BLaER1 treated with 17β-estradiol and CSF1 and Interleukin-3, amounts not matched to agents 10 nM and 100 nM (cell line): Measurements from ENCODE around the gene MINK1.

Experiments
- H3K27ac ChIP-seq, 11 experiments: shearing (Covaris generic); formaldehyde crosslinking; 2 replicates each; pipeline ENCODE4 v1.8.1; 2022
- H3K27me3 ChIP-seq, 11 experiments: shearing (Covaris generic); formaldehyde crosslinking; 2 replicates each; pipeline ENCODE4 v1.8.1; 2022
- H3K36me3 ChIP-seq, 11 experiments: shearing (Covaris generic); formaldehyde crosslinking; 2 replicates each; pipeline ENCODE4 v1.8.1; 2022
- H3K4me1 ChIP-seq, 10 experiments: shearing (Covaris generic); formaldehyde crosslinking; 2 replicates each; pipeline ENCODE4 v1.8.1; 2022
- H3K4me2 ChIP-seq, 11 experiments: shearing (Covaris generic); formaldehyde crosslinking; 2 replicates each; pipeline ENCODE4 v1.8.1; 2022
- H3K4me3 ChIP-seq, 10 experiments: shearing (Covaris generic); formaldehyde crosslinking; 2 replicates each; pipeline ENCODE4 v1.8.1; 2022
- H3K9ac ChIP-seq, 11 experiments: shearing (Covaris generic); formaldehyde crosslinking; 2 replicates each; pipeline ENCODE4 v1.8.1; 2022
- H3K9me3 ChIP-seq, 11 experiments: shearing (Covaris generic); formaldehyde crosslinking; replicated peaks in 1 of 11; 2 replicates each; pipeline ENCODE4 v1.8.1; 2022
- H4K20me1 ChIP-seq, 11 experiments: shearing (Covaris generic); formaldehyde crosslinking; 2 replicates each; pipeline ENCODE4 v1.8.1; 2022
- Cebpa-rat ChIP-seq, 11 experiments: shearing (Covaris generic); IDR thresholded peaks; 2 replicates each; pipeline ENCODE4 v1.8.1; 2022

The MINK1 gene

DNA sequence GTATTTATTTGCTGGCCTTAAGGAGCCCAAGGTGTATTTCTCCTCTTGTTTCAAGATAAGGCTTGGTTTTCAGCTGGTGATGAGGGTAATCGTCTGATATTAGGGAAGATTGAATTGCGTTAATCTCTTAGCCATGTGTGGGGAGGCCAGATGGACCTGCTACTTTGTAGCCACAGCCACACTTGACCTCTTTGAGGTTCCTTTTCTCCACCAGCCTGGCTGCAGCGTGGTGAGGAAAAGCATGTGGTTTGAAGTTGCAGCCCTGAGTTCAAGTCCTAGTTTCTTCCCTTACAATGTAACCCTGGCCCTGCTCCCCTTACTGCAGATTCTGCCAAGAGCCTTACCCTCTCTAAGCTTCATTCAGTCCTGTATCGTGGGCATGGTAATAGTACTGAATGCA, 3.1 kb downstream of the MINK1 start:
- Histone ChIP-seq H3K27ac (peak overlapping the region in 1 of 11 experiments; percentile 39; a peak in 1 of 22 replicates), H3K36me3 (peaks cover 6 to 26% (median 13%) of the 10 kb centered on the region in 11 experiments; a peak in 14 of 22 replicates), H3K4me1 (peaks cover 33 to 49% (median 40%) of the 10 kb centered on the region in 10 experiments), H3K27me3 (no peaks in the 10 kb centered on the region), H4K20me1 (peaks cover 45 to 73% (median 68%) of the 10 kb centered on the region in 11 experiments; a peak in 21 of 22 replicates), H3K4me2 (peak overlapping the region; percentile 80 to 100 (median 98); a peak in 18 of 22 replicates), H3K4me3 (no peak overlapping the region), H3K9me3 (no peaks in the 10 kb centered on the region), H3K9ac (peak overlapping the region in 6 of 11 experiments; percentile 28 to 90 (median 44); a peak in 3 of 22 replicates)
- no peak for TF ChIP-seq Cebpa-rat (IDR thresholded peaks at IDR 0.05)

DNA sequence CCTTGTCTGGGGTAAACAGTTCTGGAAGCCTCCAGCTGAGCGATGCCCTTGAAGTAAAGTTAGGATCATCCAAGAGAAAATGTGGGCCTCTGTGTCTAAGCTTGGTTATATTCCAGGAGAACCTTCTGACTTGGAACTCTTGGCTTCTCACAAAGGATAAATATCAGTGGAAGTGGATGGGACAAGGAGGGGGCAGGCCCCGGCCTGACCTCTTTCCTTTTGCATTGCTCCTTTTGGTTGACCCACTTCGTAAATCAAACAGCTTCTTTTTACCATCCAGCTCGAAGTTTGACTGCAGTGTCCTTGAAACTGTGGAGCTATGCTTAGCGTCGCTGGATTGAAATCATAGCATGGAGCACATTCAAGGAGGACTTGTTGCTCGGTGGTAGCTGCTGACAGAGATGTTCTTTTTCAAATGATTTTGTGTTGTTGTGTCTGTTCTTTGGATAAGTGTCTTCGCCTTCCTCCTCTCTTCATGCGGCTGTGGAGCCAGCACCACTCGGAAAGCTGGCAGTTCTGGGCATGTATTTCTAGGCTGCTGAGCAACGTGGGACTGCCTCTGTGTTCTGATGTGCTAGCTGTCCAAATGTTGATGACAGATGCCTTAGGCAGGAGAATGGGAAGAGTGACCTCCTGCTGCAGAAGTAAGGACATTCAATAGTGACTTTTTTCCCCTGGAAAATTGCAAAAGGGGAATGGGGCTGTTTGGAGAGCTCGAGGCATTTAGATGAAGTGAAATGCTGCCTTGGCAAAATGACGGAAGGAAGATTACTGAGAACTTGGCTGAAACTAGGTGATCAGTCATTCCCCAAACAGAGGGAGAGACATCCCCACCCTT, 4.5 kb downstream of the MINK1 start:
- H3K9ac ChIP-seq = peak overlapping the region in 2 of 11 experiments; percentile 3 to 15; a peak in 2 of 22 replicates
- H3K9me3 ChIP-seq = no peaks in the 10 kb centered on the region
- H4K20me1 ChIP-seq = peaks cover 55 to 88% (median 82%) of the 10 kb centered on the region in 11 experiments; a peak in 21 of 22 replicates
- peaks cover 6 to 26% (median 13%) of the 10 kb centered on the region in 11 experiments; a peak in 14 of 22 replicates for H3K36me3 ChIP-seq
- no peak overlapping the region for H3K4me2 ChIP-seq
- H3K27ac ChIP-seq = no peak overlapping the region
- H3K27me3 ChIP-seq = no peaks in the 10 kb centered on the region
- peaks cover 33 to 54% (median 43%) of the 10 kb centered on the region in 10 experiments for H3K4me1 ChIP-seq
- TF ChIP-seq Cebpa-rat (IDR thresholded peaks at IDR 0.05) = no peak
- no peak overlapping the region for H3K4me3 ChIP-seq

DNA sequence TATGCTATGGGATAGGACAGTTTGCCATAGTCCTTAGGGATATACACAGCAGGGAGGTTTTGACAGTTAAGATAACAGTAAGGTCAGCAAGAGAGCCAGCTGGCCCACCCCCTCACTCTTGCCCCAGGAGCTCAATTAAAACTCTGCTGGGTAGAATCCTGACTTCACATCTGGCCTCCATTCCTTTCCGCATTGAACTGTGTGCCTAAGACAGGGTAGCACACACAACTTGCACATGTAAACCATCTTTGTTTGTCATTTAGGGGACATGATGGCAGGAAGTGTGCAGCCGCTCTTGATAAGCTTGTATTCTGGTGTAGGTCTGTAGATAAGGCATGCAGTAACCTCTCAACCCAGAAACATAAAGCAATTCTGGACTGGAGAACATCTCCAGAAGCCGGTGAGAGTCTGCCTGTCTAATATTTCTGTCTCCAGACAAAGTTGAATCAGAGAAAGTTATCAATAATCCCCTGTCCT, 5.2 kb downstream of the MINK1 start:
- peak overlapping the region in 2 of 11 experiments; percentile 2 to 10; a peak in 1 of 22 replicates for H3K4me2 ChIP-seq
- peaks cover 33 to 61% (median 49%) of the 10 kb centered on the region in 10 experiments for H3K4me1 ChIP-seq
- 0 out of 22 replicates have a peak overlapping the region, but pooled peaks of 1 of the 11 experiments have one; percentile 15 for H3K9ac ChIP-seq
- H4K20me1 ChIP-seq = peaks cover 62 to 94% (median 89%) of the 10 kb centered on the region in 11 experiments; a peak in 21 of 22 replicates
- no peak for TF ChIP-seq Cebpa-rat (IDR thresholded peaks at IDR 0.05)
- no peaks in the 10 kb centered on the region for H3K27me3 ChIP-seq
- no peak overlapping the region for H3K4me3 ChIP-seq
- peaks cover 6 to 26% (median 13%) of the 10 kb centered on the region in 11 experiments; a peak in 14 of 22 replicates for H3K36me3 ChIP-seq
- no peaks in the 10 kb centered on the region for H3K9me3 ChIP-seq
- no peak overlapping the region for H3K27ac ChIP-seq

DNA sequence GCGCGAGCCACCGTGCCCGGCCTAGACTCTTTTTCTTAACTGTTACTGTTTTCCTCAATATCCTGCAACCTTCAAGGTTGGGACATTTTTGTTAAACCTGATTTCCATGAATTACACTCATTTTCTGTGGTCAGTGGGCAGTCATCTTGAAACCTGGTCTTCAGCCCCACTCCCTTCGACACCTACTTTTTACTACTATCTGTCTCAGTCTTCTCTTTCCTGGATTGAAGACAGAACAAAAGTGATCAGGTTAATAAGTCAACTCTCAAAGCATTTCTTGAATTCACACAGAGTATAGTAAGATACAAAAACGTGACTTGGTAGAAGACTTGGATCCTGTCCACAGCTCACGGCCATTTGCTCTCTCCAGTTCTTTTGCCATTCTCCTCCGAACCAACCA, 6.1 kb downstream of the MINK1 start:
- H3K4me3 ChIP-seq = no peak overlapping the region
- H3K36me3 ChIP-seq = peaks cover 6 to 26% (median 13%) of the 10 kb centered on the region in 11 experiments; a peak in 14 of 22 replicates
- no peak overlapping the region for H3K9ac ChIP-seq
- H3K4me1 ChIP-seq = peaks cover 26 to 67% (median 47%) of the 10 kb centered on the region in 10 experiments
- H3K27me3 ChIP-seq = no peaks in the 10 kb centered on the region
- no peak overlapping the region for H3K27ac ChIP-seq
- no peaks in the 10 kb centered on the region for H3K9me3 ChIP-seq
- H4K20me1 ChIP-seq = peaks cover 70 to 99% (median 95%) of the 10 kb centered on the region in 11 experiments; a peak in 21 of 22 replicates
- TF ChIP-seq Cebpa-rat (IDR thresholded peaks at IDR 0.05) = no peak
- 0 out of 22 replicates have a peak overlapping the region, but pooled peaks of 1 of the 11 experiments have one; percentile 33 for H3K4me2 ChIP-seq

DNA sequence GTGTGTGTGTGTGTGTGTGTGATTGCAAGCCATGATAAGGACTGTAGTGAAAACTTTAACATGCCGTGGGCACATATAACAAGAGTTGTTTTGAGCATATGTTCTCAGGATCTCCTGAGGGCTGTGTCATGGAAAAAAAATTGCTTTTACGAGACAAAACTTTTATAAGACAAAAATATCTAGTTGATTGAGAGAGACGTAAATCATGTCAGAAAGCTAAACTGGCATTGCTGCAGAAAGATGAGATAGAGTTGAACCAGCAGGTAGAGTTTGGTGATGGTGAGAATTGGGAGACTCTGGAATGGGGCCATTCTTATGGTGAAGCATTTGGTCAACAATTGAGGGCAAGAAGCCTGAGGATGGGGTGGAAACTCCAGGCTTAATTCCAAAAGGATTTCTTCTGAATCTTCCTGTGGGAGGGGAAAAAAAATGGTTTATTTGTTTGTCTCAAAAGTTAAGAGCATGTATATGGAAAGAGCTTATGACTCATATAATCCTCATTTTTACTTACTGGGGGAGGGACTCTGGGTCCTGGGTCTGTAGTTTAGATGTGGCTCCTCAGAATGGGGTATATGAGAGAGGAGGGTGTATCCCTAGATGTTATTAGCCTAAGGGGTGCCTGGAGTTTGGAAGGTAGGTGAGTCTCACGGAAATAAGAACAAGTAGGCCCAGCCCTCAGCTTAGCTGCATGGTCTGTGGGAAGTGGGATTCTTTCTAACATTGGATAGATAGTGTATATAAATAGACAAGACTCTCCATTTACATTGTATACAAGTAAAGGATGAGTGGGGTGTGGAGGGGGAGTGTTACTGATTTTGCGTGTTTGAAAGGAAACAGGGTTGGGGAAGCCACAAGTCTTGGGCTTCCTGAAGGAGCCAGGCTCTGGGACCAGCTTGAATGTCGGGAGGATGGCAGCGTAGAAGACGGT, 7.1 kb downstream of the MINK1 start:
- no peak overlapping the region for H3K9ac ChIP-seq
- H3K9me3 ChIP-seq = no peaks in the 10 kb centered on the region
- no peak overlapping the region for H3K4me3 ChIP-seq
- no peak overlapping the region for H3K27ac ChIP-seq
- no peaks in the 10 kb centered on the region for H3K27me3 ChIP-seq
- TF ChIP-seq Cebpa-rat (IDR thresholded peaks at IDR 0.05) = no peak
- peak overlapping the region in 9 of 11 experiments; percentile 0 to 34 (median 20); a peak in 10 of 22 replicates for H3K4me2 ChIP-seq
- peaks cover 68 to 99% (median 95%) of the 10 kb centered on the region in 11 experiments; a peak in 21 of 22 replicates for H4K20me1 ChIP-seq
- peaks cover 6 to 29% (median 14%) of the 10 kb centered on the region in 11 experiments; a peak in 14 of 22 replicates for H3K36me3 ChIP-seq
- H3K4me1 ChIP-seq = peaks cover 16 to 66% (median 41%) of the 10 kb centered on the region in 10 experiments

DNA sequence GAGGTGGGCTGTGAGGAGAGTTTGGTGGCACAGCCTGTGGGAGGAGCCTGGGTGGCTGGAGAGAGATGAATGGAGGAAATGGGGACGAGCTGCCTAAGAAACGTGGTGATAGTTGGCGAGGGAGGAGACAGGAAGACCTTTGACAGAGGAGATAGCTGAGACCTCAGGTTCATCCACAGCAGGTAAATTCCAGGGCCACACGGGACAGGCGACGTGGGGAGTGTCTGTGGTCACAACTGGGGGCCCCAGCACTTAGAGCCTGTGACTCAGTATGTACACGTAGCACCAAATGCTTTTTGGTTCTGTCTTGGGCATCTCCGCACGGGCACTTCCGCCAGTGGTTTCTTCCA, 7.7 kb downstream of the MINK1 start:
- H3K9ac ChIP-seq = no peak overlapping the region

DNA sequence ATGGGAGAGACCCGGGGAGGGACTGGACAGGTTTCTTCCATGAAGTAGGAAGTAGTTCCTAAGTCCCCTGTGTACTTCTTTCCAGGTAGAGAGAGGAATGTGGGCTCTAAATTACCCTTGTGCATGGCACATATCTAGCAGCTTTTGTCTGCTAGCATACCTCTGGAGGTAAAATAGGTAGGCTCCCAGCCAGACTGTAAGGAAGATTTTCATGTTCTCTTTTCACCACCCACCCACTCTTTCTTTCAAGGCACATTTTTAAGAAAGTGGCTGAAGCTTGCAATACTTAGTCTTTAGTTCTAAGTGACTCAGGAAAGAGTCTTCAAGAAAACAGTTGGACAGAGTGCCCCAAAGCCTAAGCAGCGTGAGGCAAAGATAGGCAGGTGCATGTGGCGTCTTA, 9.2 kb downstream of the MINK1 start:
- Histone ChIP-seq H3K4me2 (peak overlapping the region in 4 of 11 experiments; percentile 54 to 75 (median 60); a peak in 8 of 22 replicates), H3K4me3 (no peak overlapping the region), H3K36me3 (peaks cover 6 to 32% (median 20%) of the 10 kb centered on the region in 11 experiments; a peak in 14 of 22 replicates), H3K27me3 (no peaks in the 10 kb centered on the region), H3K9me3 (no peaks in the 10 kb centered on the region), H4K20me1 (peaks cover 73 to 99% (median 95%) of the 10 kb centered on the region in 11 experiments), H3K9ac (0 out of 22 replicates have a peak overlapping the region, but pooled peaks of 2 of the 11 experiments have one; percentile 10 to 29), H3K27ac (no peak overlapping the region), H3K4me1 (peaks cover 5 to 62% (median 32%) of the 10 kb centered on the region in 10 experiments; a peak in 14 of 20 replicates)
- TF ChIP-seq Cebpa-rat (IDR thresholded peaks at IDR 0.05) = no peak

More for the DNA sequence above, 7.7 kb downstream of the MINK1 start:
- H3K4me2 ChIP-seq = peak overlapping the region in 9 of 11 experiments; percentile 0 to 34 (median 11); a peak in 9 of 22 replicates
- no peaks in the 10 kb centered on the region for H3K27me3 ChIP-seq
- no peaks in the 10 kb centered on the region for H3K9me3 ChIP-seq
- H4K20me1 ChIP-seq = peaks cover 68 to 99% (median 95%) of the 10 kb centered on the region in 11 experiments
- no peak for TF ChIP-seq Cebpa-rat (IDR thresholded peaks at IDR 0.05)
- H3K36me3 ChIP-seq = peaks cover 6 to 31% (median 14%) of the 10 kb centered on the region in 11 experiments; a peak in 14 of 22 replicates
- no peak overlapping the region for H3K27ac ChIP-seq
- peaks cover 10 to 66% (median 38%) of the 10 kb centered on the region in 10 experiments for H3K4me1 ChIP-seq
- H3K4me3 ChIP-seq = no peak overlapping the region
